Iris pigment epithelial cell (primary cell): ENCODE results near the gene ABL1.
A peak's percentile ranks its signal among the peaks of the same experiment; 100 is the strongest.
"Not testable (repeated sequence)": the region's sequence is repeated elsewhere in the genome, so short reads cannot be mapped to it uniquely, and the experiment has no call there.

Experiments used
- DNase-seq: peaks from one replicate; pipeline ENCODE4 v3.0.0-alpha.2; 2011; ENCODE audit warnings: low read depth

Gene ABL1

GRCh38 chr9:130825351-130825651 lies 9.8 kb upstream of the ABL1 start:
- no peak for DNase-seq

GRCh38 chr9:130825809-130826208 lies 9.2 kb upstream of the ABL1 start:
- no peak for DNase-seq

- DNase-seq = no peak
These were observed 5.3 kb upstream of the ABL1 start for GRCh38 chr9:130829762-130830161.

GRCh38 chr9:130830231-130830760 lies 4.8 kb upstream of the ABL1 start:
- DNase-seq = no peak

GRCh38 chr9:130831077-130831476 lies 4.0 kb upstream of the ABL1 start:
- DNase-seq = no peak

- DNase-seq = peak; percentile 29
These were observed 1.7 kb upstream of the ABL1 start for GRCh38 chr9:130833031-130833990.

- no peak for DNase-seq
These were observed 616 bp downstream of the ABL1 start for GRCh38 chr9:130835441-130836298.

- no peak for DNase-seq
These were observed 2.0 kb downstream of the ABL1 start for GRCh38 chr9:130837002-130837511.

- DNase-seq = no peak
These were observed 2.6 kb downstream of the ABL1 start for GRCh38 chr9:130837643-130838042.

GRCh38 chr9:130839132-130840111 lies 4.4 kb downstream of the ABL1 start:
- no peak for DNase-seq

- no peak for DNase-seq
These were observed 7.5 kb downstream of the ABL1 start for GRCh38 chr9:130842545-130842944.

GRCh38 chr9:130843049-130843908 lies 8.2 kb downstream of the ABL1 start:
- no peak for DNase-seq

GRCh38 chr9:130844044-130844451 lies 9.0 kb downstream of the ABL1 start:
- DNase-seq = no peak

GRCh38 chr9:130845254-130845653 lies 10.2 kb downstream of the ABL1 start:
- no peak for DNase-seq

- peak; percentile 90 for DNase-seq
These were observed 10.9 kb downstream of the ABL1 start for GRCh38 chr9:130845901-130846481.

- peak; percentile 80 for DNase-seq
These were observed 11.6 kb downstream of the ABL1 start for GRCh38 chr9:130846487-130847305.

GRCh38 chr9:130847306-130848217 lies 12.5 kb downstream of the ABL1 start:
- peak; percentile 98 for DNase-seq

- DNase-seq = not testable (repeated sequence)
These were observed 13.5 kb downstream of the ABL1 start for GRCh38 chr9:130848514-130848913.
